GM23338 (cell line): ENCODE data around the gene ELOVL6. TPM values are rescaled to one million over a fixed set of nuclear protein-coding genes. Genes with fewer than 3 reads are reported as not detected.

Source experiments
- ATAC-seq: fragments of 200-7000 bp; cut with Tn5 transposase; 3 replicates; pipeline ENCODE4 v1.9.1; 2020
- DNase-seq: peaks from one replicate; pipeline ENCODE4 v3.0.0-alpha.2; 2015; ENCODE audit warnings: low spot score
- H2AFZ ChIP-seq: fragments of 200-600 bp; sonication (generic); 2 replicates; pipeline ENCODE4 v1.8.0; 2016; ENCODE audit warnings: antibody characterized with exemption, mild to moderate bottlenecking, moderate library complexity
- H3F3A ChIP-seq: fragments of 200-600 bp; sonication (generic); replicated peaks from 2 replicates; pipeline ENCODE4 v1.8.0; 2017; ENCODE audit warnings: antibody characterized with exemption, mixed run types, low read depth
- H3K27ac ChIP-seq: fragments of 200-600 bp; sonication (generic); 2 replicates; pipeline ENCODE4 v1.6.1; 2016; ENCODE audit warnings: low read depth
- H3K27me3 ChIP-seq: fragments of 200-600 bp; sonication (generic); 2 replicates; pipeline ENCODE4 v1.8.0; 2016; ENCODE audit warnings: mild to moderate bottlenecking, mixed run types, moderate library complexity; ENCODE audit not compliant: insufficient read depth
- H3K36me3 ChIP-seq: fragments of 200-600 bp; sonication (generic); 2 replicates; pipeline ENCODE4 v1.8.0; 2016; ENCODE audit warnings: mild to moderate bottlenecking; ENCODE audit not compliant: insufficient read depth
- H3K4me1 ChIP-seq: fragments of 200-600 bp; sonication (generic); 2 replicates; pipeline ENCODE4 v1.8.0; 2016; ENCODE audit warnings: mild to moderate bottlenecking, moderate library complexity; ENCODE audit not compliant: insufficient read depth
- H3K4me2 ChIP-seq: fragments of 200-600 bp; sonication (generic); 2 replicates; pipeline ENCODE4 v1.7.1; 2017; ENCODE audit warnings: mixed run types
- H3K4me3 ChIP-seq: fragments of 200-600 bp; sonication (generic); 2 replicates; pipeline ENCODE4 v1.6.1; 2016; ENCODE audit warnings: mixed run types
- H3K79me2 ChIP-seq: fragments of 200-600 bp; sonication (generic); replicated peaks from 2 replicates; pipeline ENCODE4 v1.8.0; 2017; ENCODE audit warnings: mild to moderate bottlenecking; ENCODE audit not compliant: insufficient read depth
- H3K9me2 ChIP-seq: fragments of 200-600 bp; sonication (generic); 2 replicates; pipeline ENCODE4 v1.8.0; 2017; ENCODE audit not compliant: insufficient read depth
- H4K20me1 ChIP-seq: fragments of 200-600 bp; sonication (generic); replicated peaks from 2 replicates; pipeline ENCODE4 v1.8.0; 2017; ENCODE audit warnings: mild to moderate bottlenecking; ENCODE audit not compliant: insufficient read depth
- H3K27ac Mint-ChIP-seq: 2 replicates; pipeline ENCODE4 v1.8.0; 2020; ENCODE audit warnings: inconsistent platforms, mild to moderate bottlenecking, moderate library complexity, mixed read lengths
- H3K27me3 Mint-ChIP-seq: 3 replicates; pipeline ENCODE4 v1.8.0; 2022; ENCODE audit warnings: low read depth, mild to moderate bottlenecking, moderate library complexity, mixed read lengths, inconsistent platforms; ENCODE audit not compliant: insufficient read depth, poor library complexity
- H3K36me3 Mint-ChIP-seq: 3 replicates; pipeline ENCODE4 v1.8.0; 2021; ENCODE audit warnings: low read depth, mild to moderate bottlenecking, inconsistent platforms, moderate library complexity, mixed read lengths
- H3K4me1 Mint-ChIP-seq: 3 replicates; pipeline ENCODE4 v1.8.0; 2020; ENCODE audit warnings: mild to moderate bottlenecking, inconsistent platforms, mixed read lengths
- H3K4me3 Mint-ChIP-seq: 3 replicates; pipeline ENCODE4 v1.8.0; 2021; ENCODE audit warnings: moderate library complexity, mild to moderate bottlenecking, inconsistent platforms, mixed read lengths
- H3K9me3 Mint-ChIP-seq: 3 replicates; pipeline ENCODE4 v1.8.0; 2020; ENCODE audit warnings: moderate library complexity, mild to moderate bottlenecking, inconsistent platforms, mixed read lengths
- EZH2phosphoT487 ChIP-seq: fragments of 200-600 bp; sonication (generic); IDR thresholded peaks from one replicate; pipeline ENCODE4 v1.8.1; 2018; ENCODE audit warnings: antibody characterized with exemption; ENCODE audit not compliant: unreplicated experiment
- JUNB ChIP-seq: IDR thresholded peaks from one replicate; pipeline ENCODE4 v1.6.1; 2016; ENCODE audit warnings: antibody characterized with exemption; ENCODE audit not compliant: unreplicated experiment
- NANOG ChIP-seq: IDR thresholded peaks from 2 replicates; pipeline ENCODE4 v1.6.1; 2016; ENCODE audit warnings: antibody characterized with exemption, borderline replicate concordance
- POLR2AphosphoS5 ChIP-seq: IDR thresholded peaks from 2 replicates; pipeline ENCODE4 v1.6.1; 2016; ENCODE audit warnings: antibody characterized with exemption, low read depth
- ZNF114 ChIP-seq: fragments of 250-450 bp; sonication (Bioruptor Pico); IDR thresholded peaks from 2 replicates; pipeline ENCODE4 v1.5.0; 2020; ENCODE audit warnings: mild to moderate bottlenecking, moderate library complexity
- ZNF331 ChIP-seq: fragments of 250-450 bp; sonication (Bioruptor Pico); IDR thresholded peaks from 2 replicates; pipeline ENCODE4 v1.5.0; 2020; ENCODE audit warnings: low read depth, mild to moderate bottlenecking, moderate library complexity
- ZNF462 ChIP-seq: fragments of 250-450 bp; sonication (Bioruptor Pico); IDR thresholded peaks from 2 replicates; pipeline ENCODE4 v1.5.0; 2020; ENCODE audit warnings: mild to moderate bottlenecking, moderate library complexity
- polyA plus RNA-seq: library from polyadenylated mRNA; unstranded; fragments of >200 nt; fragmentation: Nextera tagmentation; extraction: Ambion mirVana; gene quantifications from 2 replicates; pipeline ENCODE4 v1.2.1, GENCODE V29; 2016
- total RNA-seq: library from RNA; depleted of rRNA; stranded (reverse); fragments of >200 nt; shearing (Covaris generic); gene quantifications from 2 replicates; pipeline ENCODE4 v1.2.3, GENCODE V29; 2014
- TF ChIP-seq, protein P1 (sequence below): IDR thresholded peaks from one replicate; pipeline ENCODE4 v1.6.1; 2018; ENCODE audit warnings: antibody characterized with exemption; ENCODE audit not compliant: unreplicated experiment

ELOVL6 gene
- total and polyA plus RNA-seq, 2 experiments from 2014 or later, result 82.7 to 89.5 TPM

GRCh38 chr4:110138551-110138950 lies 59.9 kb downstream of the ELOVL6 start (continued):
- TF ChIP-seq, protein P1, sequence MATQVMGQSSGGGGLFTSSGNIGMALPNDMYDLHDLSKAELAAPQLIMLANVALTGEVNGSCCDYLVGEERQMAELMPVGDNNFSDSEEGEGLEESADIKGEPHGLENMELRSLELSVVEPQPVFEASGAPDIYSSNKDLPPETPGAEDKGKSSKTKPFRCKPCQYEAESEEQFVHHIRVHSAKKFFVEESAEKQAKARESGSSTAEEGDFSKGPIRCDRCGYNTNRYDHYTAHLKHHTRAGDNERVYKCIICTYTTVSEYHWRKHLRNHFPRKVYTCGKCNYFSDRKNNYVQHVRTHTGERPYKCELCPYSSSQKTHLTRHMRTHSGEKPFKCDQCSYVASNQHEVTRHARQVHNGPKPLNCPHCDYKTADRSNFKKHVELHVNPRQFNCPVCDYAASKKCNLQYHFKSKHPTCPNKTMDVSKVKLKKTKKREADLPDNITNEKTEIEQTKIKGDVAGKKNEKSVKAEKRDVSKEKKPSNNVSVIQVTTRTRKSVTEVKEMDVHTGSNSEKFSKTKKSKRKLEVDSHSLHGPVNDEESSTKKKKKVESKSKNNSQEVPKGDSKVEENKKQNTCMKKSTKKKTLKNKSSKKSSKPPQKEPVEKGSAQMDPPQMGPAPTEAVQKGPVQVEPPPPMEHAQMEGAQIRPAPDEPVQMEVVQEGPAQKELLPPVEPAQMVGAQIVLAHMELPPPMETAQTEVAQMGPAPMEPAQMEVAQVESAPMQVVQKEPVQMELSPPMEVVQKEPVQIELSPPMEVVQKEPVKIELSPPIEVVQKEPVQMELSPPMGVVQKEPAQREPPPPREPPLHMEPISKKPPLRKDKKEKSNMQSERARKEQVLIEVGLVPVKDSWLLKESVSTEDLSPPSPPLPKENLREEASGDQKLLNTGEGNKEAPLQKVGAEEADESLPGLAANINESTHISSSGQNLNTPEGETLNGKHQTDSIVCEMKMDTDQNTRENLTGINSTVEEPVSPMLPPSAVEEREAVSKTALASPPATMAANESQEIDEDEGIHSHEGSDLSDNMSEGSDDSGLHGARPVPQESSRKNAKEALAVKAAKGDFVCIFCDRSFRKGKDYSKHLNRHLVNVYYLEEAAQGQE, result no peak

DNA sequence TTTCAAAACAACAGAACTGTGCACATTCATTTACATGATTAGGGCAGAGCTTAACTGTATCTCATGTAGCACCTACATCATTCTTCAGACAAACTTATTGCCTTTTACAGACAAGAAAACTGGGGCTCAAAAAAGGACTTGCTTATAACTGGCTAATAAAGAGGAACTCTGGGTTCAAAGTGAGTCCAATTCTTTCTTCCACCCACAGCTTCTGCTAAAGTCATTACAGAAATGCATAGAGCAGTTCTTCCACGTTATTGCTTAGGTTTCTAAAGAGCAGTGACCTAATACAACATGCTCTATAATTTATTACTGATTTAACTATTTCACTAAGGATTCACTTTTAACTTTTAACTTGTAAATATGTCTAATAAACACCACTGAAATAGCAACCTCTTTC lies 60.6 kb downstream of the ELOVL6 start:
- no peak for DNase-seq
- H3K36me3 Mint-ChIP-seq, result peaks cover 8% of the 10 kb centered on the region
- H3K4me3 Mint-ChIP-seq, result no peak overlapping the region

More for the DNA sequence above, 60.6 kb downstream of the ELOVL6 start:
- Histone ChIP-seq H3K36me3 (no peaks in the 10 kb centered on the region; the same call in 1 of the 2 replicates), H3K4me3 (no peak overlapping the region), H3K4me1 (no peaks in the 10 kb centered on the region), H3K27me3 (no peaks in the 10 kb centered on the region), H3K27ac (no peak overlapping the region), H2AFZ (no peak overlapping the region), H4K20me1 (peaks cover 7% of the 10 kb centered on the region; the same call in 1 of the 2 replicates), H3K79me2 (peaks cover 59% of the 10 kb centered on the region), H3K4me2 (no peak overlapping the region), H3K9me2 (no peaks in the 10 kb centered on the region), H3F3A (no peaks in the 10 kb centered on the region)
- TF ChIP-seq ZNF331, result no peak
- TF ChIP-seq, protein P1, result no peak
- no peak for TF ChIP-seq EZH2phosphoT487
- no peak for TF ChIP-seq JUNB
- TF ChIP-seq NANOG, result no peak
- TF ChIP-seq ZNF462 (CRISPR knock-in tag), result no peak
- no peak for TF ChIP-seq POLR2AphosphoS5
- TF ChIP-seq ZNF114, result no peak
- no peak for ATAC-seq
- no peaks in the 10 kb centered on the region for H3K9me3 Mint-ChIP-seq
- H3K4me1 Mint-ChIP-seq, result peaks cover 20% of the 10 kb centered on the region; the same call in 2 of the 3 replicates
- H3K27ac Mint-ChIP-seq, result no peak overlapping the region
- H3K27me3 Mint-ChIP-seq, result no peaks in the 10 kb centered on the region
